Medulla oblongata (tissue), 1 donor: ENCODE measurements around the gene ZXDC.

Source experiments
- DNase-seq: peaks from one replicate; pipeline ENCODE4 v3.0.0-alpha.2; 2015; ENCODE audit errors: extremely low spot score

ZXDC gene

DNA sequence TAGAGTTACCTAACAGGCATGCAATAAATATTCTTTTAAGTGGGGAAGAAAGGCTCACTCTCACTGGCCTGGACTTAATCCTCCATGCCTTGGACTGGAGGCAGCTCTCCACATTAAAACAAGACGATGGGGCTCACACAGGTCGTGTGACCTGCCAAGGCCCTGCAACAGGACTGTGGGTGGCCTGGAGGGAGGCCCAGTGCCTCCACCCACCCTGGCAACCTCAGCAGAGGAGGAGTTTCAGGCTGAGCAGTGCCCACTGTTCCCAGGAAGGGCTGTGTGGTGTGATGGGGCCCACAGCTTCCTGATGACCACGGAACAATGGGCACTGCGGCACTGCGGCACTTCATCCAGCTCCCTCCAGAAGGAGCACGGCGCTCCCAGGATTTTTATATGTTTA is 36.3 kb upstream of the ZXDC start:
- peak; percentile 43 for DNase-seq

- DNase-seq = no peak
Observed at GRCh38 chr3:126511291-126511690, 35.6 kb upstream of the ZXDC start.

- no peak for DNase-seq
Observed at GRCh38 chr3:126510308-126510910, 34.7 kb upstream of the ZXDC start.

- no peak for DNase-seq
Observed at GRCh38 chr3:126509597-126510307, 34.1 kb upstream of the ZXDC start.

DNA sequence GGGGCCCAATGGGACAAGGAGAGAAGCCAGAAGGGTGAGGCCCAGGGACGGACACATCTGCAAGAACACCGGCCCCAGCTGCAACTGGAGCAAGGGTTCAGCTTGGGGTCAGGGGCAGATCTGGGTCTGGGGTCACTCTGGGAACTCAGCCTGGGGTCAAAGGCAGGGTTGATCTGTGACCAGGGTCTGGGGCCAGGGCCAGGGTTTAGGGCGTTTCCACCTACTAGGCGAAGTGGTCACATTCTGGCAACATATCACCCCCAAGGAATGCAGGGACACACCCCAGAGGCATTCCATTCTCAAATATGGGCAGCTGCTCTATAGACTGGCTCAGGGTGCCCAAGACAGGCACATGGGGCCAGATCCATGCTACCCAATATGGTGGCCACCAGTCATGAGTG is 32.9 kb upstream of the ZXDC start:
- DNase-seq = no peak

DNA sequence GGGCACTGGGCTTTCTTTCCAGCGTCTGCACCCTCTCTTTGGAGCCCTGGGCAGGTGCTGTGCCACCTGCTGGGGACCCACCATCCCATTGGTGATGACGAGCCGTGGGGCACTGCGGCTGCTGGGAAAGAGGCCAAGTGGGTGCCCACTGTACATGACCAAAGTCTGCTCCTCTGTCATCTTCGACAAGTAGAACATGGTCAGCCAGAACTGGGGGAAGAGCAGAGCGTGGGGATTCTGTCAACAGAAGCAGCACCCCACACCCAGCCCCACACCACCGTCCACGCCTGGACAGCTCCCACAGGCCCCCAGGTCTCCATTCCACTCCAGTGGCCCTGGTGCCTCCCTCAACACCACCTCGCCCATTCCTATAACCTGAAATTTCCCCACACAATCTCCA is 32.2 kb upstream of the ZXDC start:
- DNase-seq = no peak

DNA sequence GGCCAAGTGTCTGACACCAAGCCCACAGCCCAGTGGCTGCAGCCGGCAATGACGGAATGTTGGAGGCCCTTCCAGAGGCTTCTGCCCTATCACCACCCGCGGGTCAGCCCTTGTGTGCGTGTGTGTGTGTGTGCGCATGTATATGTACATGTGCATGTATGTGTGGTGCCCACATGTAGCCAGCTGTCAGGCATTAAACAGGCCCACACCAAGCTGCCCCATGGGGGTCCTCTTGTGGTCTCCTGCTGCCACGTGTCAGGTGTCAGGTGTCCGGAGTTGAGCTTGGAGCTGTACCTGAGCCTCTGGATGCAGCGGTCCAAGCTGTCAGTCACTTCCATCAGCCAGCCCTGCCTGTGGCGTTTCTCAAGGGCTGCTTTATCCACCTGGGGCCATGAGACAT is 28.0 kb upstream of the ZXDC start:
- no peak for DNase-seq

- no peak for DNase-seq
Observed at GRCh38 chr3:126502656-126503055, 27.0 kb upstream of the ZXDC start.

- no peak for DNase-seq
Observed at GRCh38 chr3:126501736-126502135, 26.0 kb upstream of the ZXDC start.

GRCh38 chr3:126501054-126501453 is 25.4 kb upstream of the ZXDC start:
- no peak for DNase-seq

DNA sequence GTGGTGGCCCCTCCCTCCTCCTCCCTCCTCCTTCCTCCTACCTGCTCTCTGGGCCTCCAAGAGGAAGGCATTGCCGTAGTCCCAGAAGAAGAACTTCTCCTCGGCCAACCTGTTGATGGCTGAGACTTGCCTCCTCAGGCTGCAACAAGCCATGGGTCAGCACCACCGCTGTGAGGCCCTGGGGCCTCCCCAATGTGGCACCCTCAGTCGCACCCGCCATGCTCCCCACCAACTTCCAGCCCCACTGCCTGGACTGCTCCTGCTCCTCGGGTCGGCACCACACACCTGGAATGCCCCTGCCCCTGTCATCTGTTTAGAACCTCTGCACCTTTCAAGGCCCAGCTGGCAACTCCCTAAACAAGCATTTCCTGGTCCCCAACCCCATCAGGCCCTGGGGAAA is 24.3 kb upstream of the ZXDC start:
- DNase-seq = no peak

DNA sequence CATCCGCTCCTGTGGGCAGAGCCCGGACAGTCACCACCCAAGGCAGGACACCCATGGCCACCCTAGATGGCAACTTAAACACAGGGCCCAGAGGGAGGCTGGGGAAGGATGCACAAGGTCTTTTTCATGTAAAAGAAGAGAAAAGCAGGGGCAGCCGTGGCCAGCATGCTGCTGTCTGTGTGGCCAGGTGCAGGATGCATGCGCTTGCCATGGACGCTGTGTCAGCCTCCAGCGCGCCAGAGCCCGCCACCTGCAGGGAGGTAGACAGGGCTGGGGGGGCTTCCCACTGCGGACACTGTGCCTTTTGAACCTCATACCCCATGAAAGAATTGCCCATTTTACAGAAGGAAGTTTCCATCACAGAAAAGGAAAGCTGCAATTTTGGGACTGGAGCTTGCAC is 23.7 kb upstream of the ZXDC start:
- no peak for DNase-seq

GRCh38 chr3:126498929-126499328 is 23.2 kb upstream of the ZXDC start:
- no peak for DNase-seq

- DNase-seq = no peak
Observed at GRCh38 chr3:126498461-126498860, 22.8 kb upstream of the ZXDC start.

DNA sequence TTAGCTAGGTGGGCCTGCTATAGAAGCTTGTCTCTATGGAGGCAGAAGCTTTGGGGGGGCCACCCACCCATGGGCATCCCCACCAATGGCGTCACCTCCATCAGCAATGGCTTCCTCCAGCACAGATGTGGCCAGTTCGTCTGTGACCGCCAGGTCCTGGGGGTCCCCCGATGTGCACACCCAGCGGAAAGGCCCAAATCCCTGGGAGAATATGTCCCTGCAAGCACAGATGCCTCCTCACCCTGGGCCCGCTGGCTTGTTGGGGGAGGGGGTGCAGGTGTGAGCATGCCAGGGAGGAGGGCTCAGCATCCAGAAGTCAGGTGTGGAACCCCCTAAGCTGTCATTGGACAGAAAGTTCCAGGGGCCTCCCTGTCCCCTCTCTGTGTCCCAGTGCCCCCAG is 22.3 kb upstream of the ZXDC start:
- DNase-seq = no peak

DNA sequence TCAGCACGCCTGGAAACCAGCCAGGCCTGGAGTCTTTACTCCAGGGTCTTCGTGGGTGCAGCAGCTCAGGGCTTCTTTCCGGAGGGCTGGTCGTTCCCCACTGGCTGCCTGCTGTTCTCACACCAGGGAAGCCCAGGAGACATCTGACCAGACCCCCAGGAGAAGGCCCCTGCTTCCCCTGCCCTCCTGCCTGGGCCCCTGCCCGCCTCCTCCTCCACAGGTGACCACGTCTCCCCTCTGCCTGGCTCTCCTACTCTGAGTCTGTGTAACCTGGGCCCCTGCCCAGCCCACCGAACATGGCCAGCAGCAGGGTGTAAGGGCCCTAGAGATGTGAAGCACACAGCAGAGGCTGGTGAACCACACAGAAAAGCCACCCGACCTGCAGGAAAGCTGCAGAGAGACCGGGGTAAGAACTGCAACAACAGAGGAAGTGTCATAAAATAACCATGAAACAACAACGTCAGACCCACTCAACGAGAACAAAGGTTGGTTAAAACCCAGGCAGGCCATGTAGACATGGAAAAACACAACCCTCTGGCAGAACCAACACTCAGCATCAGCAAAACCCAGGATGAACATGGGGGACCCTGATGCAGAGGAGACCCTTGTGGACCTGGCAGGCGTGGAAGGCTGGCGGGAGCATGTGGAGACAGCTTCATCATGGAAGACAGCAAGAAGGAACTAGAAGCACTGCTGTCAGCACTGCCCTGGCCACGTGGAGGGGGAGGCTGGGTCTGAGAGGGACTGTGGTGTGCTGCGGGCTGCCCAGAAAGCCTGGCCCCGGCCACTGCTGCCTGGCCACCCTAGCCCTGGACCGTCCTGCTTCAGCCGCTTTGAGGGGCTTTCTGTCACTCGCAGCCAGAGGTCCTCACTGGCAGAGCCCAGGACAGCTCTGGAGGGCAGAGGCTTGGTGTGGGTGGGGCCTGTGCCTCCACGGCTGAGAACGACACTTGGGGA is 21.5 kb upstream of the ZXDC start:
- no peak for DNase-seq

DNA sequence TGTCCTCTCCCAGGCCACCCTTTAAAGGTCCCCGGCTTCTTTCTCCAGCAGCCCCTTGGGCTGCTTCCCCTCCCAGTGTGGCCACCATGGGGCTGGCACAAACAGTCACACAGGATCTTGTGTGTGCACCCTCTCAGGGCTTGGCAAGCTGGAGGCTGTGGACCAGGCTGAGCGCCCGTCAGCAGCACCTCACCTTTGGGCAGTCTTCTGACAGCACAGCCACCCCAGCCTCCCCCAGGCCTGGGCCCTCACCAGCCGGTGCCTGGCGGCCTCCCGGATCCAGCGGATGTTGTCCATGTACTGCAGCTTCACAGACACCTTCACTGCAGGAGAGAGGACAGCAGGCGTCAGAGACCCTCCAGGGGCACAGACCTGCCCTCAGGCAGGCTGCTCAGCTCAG is 20.1 kb upstream of the ZXDC start:
- no peak for DNase-seq

GRCh38 chr3:126494970-126495230 is 19.2 kb upstream of the ZXDC start:
- DNase-seq = no peak

DNA sequence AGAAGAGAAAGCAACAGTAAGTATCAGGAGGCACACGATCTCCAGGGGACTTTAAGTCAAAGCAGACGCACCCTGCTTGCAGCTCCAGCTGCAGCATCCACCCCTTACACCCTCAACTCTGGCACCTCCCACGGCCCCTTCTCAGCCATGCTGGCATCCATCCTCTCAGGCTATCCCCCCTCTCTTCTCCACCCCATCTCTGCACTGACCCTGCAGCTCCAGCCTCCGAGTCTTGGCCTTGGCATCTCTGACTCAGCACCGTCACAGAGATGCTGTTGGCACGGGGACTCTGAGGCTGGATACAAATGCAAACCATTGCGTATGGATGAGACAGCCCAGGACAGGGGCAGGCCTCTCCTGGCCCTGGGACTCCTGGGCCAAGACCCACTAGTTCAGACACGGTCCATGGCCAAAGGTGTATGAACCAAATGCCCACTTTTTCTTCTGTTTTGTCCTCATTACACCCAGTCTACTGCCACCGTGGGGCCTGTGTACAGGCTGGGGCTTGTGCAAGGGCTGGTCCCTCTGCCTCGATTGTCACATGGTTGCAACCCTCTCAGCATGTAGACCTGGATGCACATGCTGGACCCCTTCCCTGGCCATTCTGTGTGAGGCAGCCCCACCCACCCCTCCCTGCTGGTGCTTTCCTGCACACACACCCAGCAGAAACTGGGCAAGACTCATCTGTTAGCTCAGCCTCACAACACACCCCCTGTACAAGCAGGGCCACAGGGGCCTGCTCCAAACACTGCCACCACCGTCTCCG is 18.7 kb upstream of the ZXDC start:
- DNase-seq = no peak

GRCh38 chr3:126493739-126494138 is 18.0 kb upstream of the ZXDC start:
- DNase-seq = no peak

- DNase-seq = no peak
Observed at GRCh38 chr3:126493051-126493450, 17.4 kb upstream of the ZXDC start.
